Smooth muscle cell (in vitro differentiated cells): ENCODE data around the gene VSIG4. TPM values are rescaled to one million over a fixed set of nuclear protein-coding genes. Genes with fewer than 3 reads are reported as not detected.

Experiments
- DNase-seq: peaks from one replicate; lab custom pipeline; 2025; ENCODE audit not compliant: unreplicated experiment; lab: John Stamatoyannopoulos, UW
- H2AFZ ChIP-seq: fragments of 200-600 bp; sonication (generic); 2 replicates; pipeline ENCODE4 v1.6.0; 2016; ENCODE audit warnings: antibody characterized with exemption, low read depth, mild to moderate bottlenecking
- H3F3A ChIP-seq: fragments of 200-600 bp; sonication (generic); 2 replicates; pipeline ENCODE4 v1.6.0; 2017; ENCODE audit warnings: antibody characterized with exemption, low read depth
- H3K27ac ChIP-seq: fragments of 200-600 bp; sonication (generic); 2 replicates; pipeline ENCODE4 v1.5.1; 2016; ENCODE audit warnings: low read depth, mild to moderate bottlenecking
- H3K27me3 ChIP-seq: fragments of 200-600 bp; sonication (generic); 2 replicates; pipeline ENCODE4 v1.6.1; 2016; ENCODE audit warnings: low read depth, mild to moderate bottlenecking
- H3K36me3 ChIP-seq: fragments of 200-600 bp; sonication (generic); 2 replicates; pipeline ENCODE4 v1.5.1; 2016; ENCODE audit warnings: low read depth
- H3K4me1 ChIP-seq: fragments of 200-600 bp; sonication (generic); 2 replicates; pipeline ENCODE4 v1.5.1; 2016; ENCODE audit warnings: low read depth
- H3K4me2 ChIP-seq: fragments of 200-600 bp; sonication (generic); 2 replicates; pipeline ENCODE4 v1.6.0; 2016; ENCODE audit warnings: mild to moderate bottlenecking
- H3K4me3 ChIP-seq: fragments of 200-600 bp; sonication (generic); 2 replicates; pipeline ENCODE4 v1.5.1; 2016; ENCODE audit warnings: mild to moderate bottlenecking
- H3K79me2 ChIP-seq: fragments of 200-600 bp; sonication (generic); 2 replicates; pipeline ENCODE4 v1.6.0; 2016; ENCODE audit warnings: low read depth, mild to moderate bottlenecking
- H3K9ac ChIP-seq: fragments of 200-600 bp; sonication (generic); 2 replicates; pipeline ENCODE4 v1.6.0; 2016; ENCODE audit warnings: low read depth
- H3K9me3 ChIP-seq: fragments of 200-600 bp; sonication (generic); replicated peaks from 2 replicates; pipeline ENCODE4 v1.5.1; 2016; ENCODE audit warnings: low read depth
- H4K20me1 ChIP-seq: fragments of 200-600 bp; sonication (generic); 2 replicates; pipeline ENCODE4 v1.6.0; 2016; ENCODE audit warnings: low read depth
- CTCF ChIP-seq: fragments of 200-600 bp; sonication (generic); IDR thresholded peaks from 2 replicates; pipeline ENCODE4 v1.5.1; 2017; ENCODE audit warnings: borderline replicate concordance, mild to moderate bottlenecking, antibody characterized with exemption; ENCODE audit not compliant: insufficient read depth, poor library complexity, severe bottlenecking
- WGBS: methylation state at CpG from one replicate; pipeline ENCODE4 v1.1.7; 2016; ENCODE audit warnings: low lambda C conversion rate; 5-methylcytosine and 5-hydroxymethylcytosine counted together
- polyA plus RNA-seq: library from polyadenylated mRNA; unstranded; fragments of >200 nt; fragmentation: Nextera tagmentation; extraction: Ambion mirVana; gene quantifications from 2 replicates; pipeline ENCODE4 v1.2.1, GENCODE V29; 2016
- total RNA-seq: library from RNA; depleted of rRNA; stranded (reverse); fragments of >200 nt; gene quantifications from 2 replicates; pipeline ENCODE4 v1.2.3, GENCODE V29; 2014

VSIG4 gene
- total and polyA plus RNA-seq, 2 experiments from 2014 or later, result not detected

GRCh38 chrX:66024570-66024969 is 15.3 kb downstream of the VSIG4 start:
- H3K4me1 ChIP-seq, result no peaks in the 10 kb centered on the region
- H3F3A ChIP-seq, result no peaks in the 10 kb centered on the region
- no peaks in the 10 kb centered on the region for H3K9me3 ChIP-seq
- H3K36me3 ChIP-seq, result no peaks in the 10 kb centered on the region
- no peak for TF ChIP-seq CTCF
- 65% methylated on average over 2 of the region's 2 CpGs for WGBS
- no peak overlapping the region for H3K9ac ChIP-seq
- H3K27ac ChIP-seq, result no peak overlapping the region
- no peaks in the 10 kb centered on the region for H3K27me3 ChIP-seq
- no peak for DNase-seq
- H4K20me1 ChIP-seq, result no peaks in the 10 kb centered on the region
- H3K4me3 ChIP-seq, result no peak overlapping the region
- no peaks in the 10 kb centered on the region for H3K79me2 ChIP-seq
- no peak overlapping the region for H3K4me2 ChIP-seq
- H2AFZ ChIP-seq, result no peak overlapping the region

- Histone ChIP-seq H3K9me3 (no peaks in the 10 kb centered on the region), H3K4me1 (no peaks in the 10 kb centered on the region)
- 82% methylated on average over 1 of the region's 1 CpG for WGBS
These were observed 15.8 kb downstream of the VSIG4 start for GRCh38 chrX:66024092-66024467.

GRCh38 chrX:66023385-66024091 is 16.3 kb downstream of the VSIG4 start:
- H4K20me1 ChIP-seq, result no peaks in the 10 kb centered on the region
- H3K27me3 ChIP-seq, result no peaks in the 10 kb centered on the region
- H3K27ac ChIP-seq, result no peak overlapping the region
- H3K79me2 ChIP-seq, result no peaks in the 10 kb centered on the region
- no peak overlapping the region for H3K9ac ChIP-seq
- H3F3A ChIP-seq, result no peaks in the 10 kb centered on the region
- no peak overlapping the region for H3K4me2 ChIP-seq
- no peak for TF ChIP-seq CTCF
- no peak overlapping the region for H2AFZ ChIP-seq
- no peaks in the 10 kb centered on the region for H3K36me3 ChIP-seq
- H3K4me1 ChIP-seq, result no peaks in the 10 kb centered on the region
- H3K4me3 ChIP-seq, result no peak overlapping the region
- no peak for DNase-seq
- H3K9me3 ChIP-seq, result no peaks in the 10 kb centered on the region
- WGBS, result 81% methylated on average over 5 of the region's 5 CpGs

More at GRCh38 chrX:66024092-66024467, 15.8 kb downstream of the VSIG4 start:
- no peak for DNase-seq
- H3K4me2 ChIP-seq, result no peak overlapping the region
- TF ChIP-seq CTCF, result no peak
- no peaks in the 10 kb centered on the region for H4K20me1 ChIP-seq
- no peak overlapping the region for H3K27ac ChIP-seq
- H3F3A ChIP-seq, result no peaks in the 10 kb centered on the region
- no peaks in the 10 kb centered on the region for H3K79me2 ChIP-seq
- H3K36me3 ChIP-seq, result no peaks in the 10 kb centered on the region
- no peak overlapping the region for H3K9ac ChIP-seq
- no peak overlapping the region for H2AFZ ChIP-seq
- H3K4me3 ChIP-seq, result no peak overlapping the region
- no peaks in the 10 kb centered on the region for H3K27me3 ChIP-seq
